HEK293T (cell line): ENCODE results near the gene EDN1.

Experiments used
- CTCF ChIA-PET: fragments of 350-600 bp; formaldehyde crosslinking; extraction: SDS; loops from one replicate; lab custom pipeline; 2021; ENCODE audit warnings: antibody characterized with exemption, inconsistent platforms; lab: Yijun Ruan, JAX
- POLR2A ChIA-PET: fragments of 350-600 bp; formaldehyde crosslinking; extraction: SDS; loops from one replicate; lab custom pipeline; 2020; ENCODE audit warnings: antibody characterized with exemption, inconsistent platforms; lab: Yijun Ruan, JAX
- DNase-seq: peaks from one replicate; pipeline ENCODE4 v3.0.0; 2012; ENCODE audit warnings: mixed read lengths; ENCODE audit errors: extremely low spot score
- ARNT ChIP-seq: fragments of 450-650 bp; IDR thresholded peaks from 2 replicates; pipeline ENCODE4 v1.6.1; 2017; ENCODE audit warnings: mild to moderate bottlenecking
- BHLHE40 ChIP-seq: fragments of 450-650 bp; IDR thresholded peaks from 2 replicates; pipeline ENCODE4 v1.6.1; 2016; ENCODE audit warnings: mild to moderate bottlenecking, moderate library complexity, borderline replicate concordance
- CTBP1 ChIP-seq: fragments of 450-650 bp; IDR thresholded peaks from 2 replicates; pipeline ENCODE4 v1.6.1; 2016; ENCODE audit warnings: borderline replicate concordance
- ELF4 ChIP-seq: fragments of 450-650 bp; IDR thresholded peaks from 2 replicates; pipeline ENCODE4 v1.6.1; 2017; ENCODE audit warnings: antibody characterized with exemption
- FOXA1 ChIP-seq: fragments of 450-650 bp; IDR thresholded peaks from 2 replicates; pipeline ENCODE4 v1.6.1; 2016; ENCODE audit warnings: mild to moderate bottlenecking
- FOXK2 ChIP-seq: fragments of 450-650 bp; IDR thresholded peaks from 2 replicates; pipeline ENCODE4 v1.6.1; 2016; ENCODE audit warnings: mild to moderate bottlenecking
- FOXM1 ChIP-seq: fragments of 450-650 bp; IDR thresholded peaks from 2 replicates; pipeline ENCODE4 v1.6.1; 2017; ENCODE audit warnings: mild to moderate bottlenecking, borderline replicate concordance
- HDGF ChIP-seq: fragments of 450-650 bp; IDR thresholded peaks from 2 replicates; pipeline ENCODE4 v1.6.1; 2017; ENCODE audit warnings: antibody characterized with exemption, borderline replicate concordance
- L3MBTL2 ChIP-seq: fragments of 450-650 bp; conservative IDR thresholded peaks from 2 replicates; pipeline ENCODE4 v1.6.1; 2016; ENCODE audit warnings: mild to moderate bottlenecking
- LEF1 ChIP-seq: fragments of 450-650 bp; IDR thresholded peaks from 2 replicates; pipeline ENCODE4 v1.6.1; 2017; ENCODE audit warnings: mild to moderate bottlenecking, borderline replicate concordance
- NFRKB ChIP-seq: fragments of 450-650 bp; IDR thresholded peaks from 2 replicates; pipeline ENCODE4 v1.6.1; 2016; ENCODE audit warnings: mild to moderate bottlenecking, moderate library complexity
- SP1 ChIP-seq: fragments of 450-650 bp; IDR thresholded peaks from 2 replicates; pipeline ENCODE4 v1.6.1; 2017
- SUZ12 ChIP-seq: fragments of 450-650 bp; IDR thresholded peaks from 2 replicates; pipeline ENCODE4 v1.6.1; 2016; ENCODE audit warnings: mild to moderate bottlenecking
- TARDBP ChIP-seq: fragments of 450-650 bp; IDR thresholded peaks from 2 replicates; pipeline ENCODE4 v1.6.1; 2016
- ZNF384 ChIP-seq: fragments of 450-650 bp; IDR thresholded peaks from 2 replicates; pipeline ENCODE4 v1.6.1; 2016
- TF ChIP-seq, protein P1 (sequence below): fragments of 450-650 bp; IDR thresholded peaks from 2 replicates; pipeline ENCODE4 v1.6.1; 2016

EDN1 gene

DNA sequence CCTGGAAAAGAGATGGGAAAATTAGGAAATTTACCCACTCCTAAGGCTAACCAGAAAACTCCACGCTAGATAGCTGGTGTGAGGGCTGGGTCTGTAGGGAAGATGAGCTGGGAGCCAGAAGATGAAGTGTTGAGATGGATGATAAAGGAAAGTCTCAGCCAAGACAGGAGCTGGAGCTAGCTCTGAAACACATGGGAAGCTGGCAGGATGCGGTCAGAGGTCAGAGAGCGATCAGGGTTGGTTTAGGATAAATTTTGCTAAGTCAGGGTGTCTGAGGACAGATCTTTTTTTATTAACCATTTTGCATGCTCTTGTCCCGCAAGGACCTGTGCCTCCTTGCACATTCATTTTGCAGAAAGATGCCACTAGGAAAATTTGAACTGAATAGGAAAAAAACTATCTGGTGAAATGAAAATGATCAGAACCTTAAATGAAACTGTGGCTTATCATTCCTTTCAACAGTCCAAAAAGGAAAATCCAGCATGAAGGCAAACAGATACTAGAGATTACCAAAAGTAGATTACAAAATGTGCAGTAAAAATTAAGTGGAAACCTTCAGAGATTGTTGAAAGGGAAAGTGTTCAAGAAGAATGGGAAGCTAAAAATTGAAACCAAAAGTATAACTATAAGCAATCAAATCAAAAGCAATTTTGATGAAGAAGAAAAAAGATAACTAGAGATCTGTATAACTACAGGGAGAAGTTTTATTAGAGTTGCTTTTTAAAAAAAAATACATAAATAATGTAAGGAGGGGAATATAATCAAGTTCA lies 10.7 kb upstream of the EDN1 start:
- TF ChIP-seq ZNF384 (no peak), HDGF (no peak), FOXM1 (no peak), FOXA1 (no peak), TARDBP (no peak), ARNT (no peak), L3MBTL2 (no peak), SP1 (no peak), SUZ12 (no peak), CTBP1 (no peak), FOXK2 (no peak), ELF4 (no peak), NFRKB (no peak), BHLHE40 (no peak), LEF1 (no peak)
- TF ChIP-seq, protein P1, sequence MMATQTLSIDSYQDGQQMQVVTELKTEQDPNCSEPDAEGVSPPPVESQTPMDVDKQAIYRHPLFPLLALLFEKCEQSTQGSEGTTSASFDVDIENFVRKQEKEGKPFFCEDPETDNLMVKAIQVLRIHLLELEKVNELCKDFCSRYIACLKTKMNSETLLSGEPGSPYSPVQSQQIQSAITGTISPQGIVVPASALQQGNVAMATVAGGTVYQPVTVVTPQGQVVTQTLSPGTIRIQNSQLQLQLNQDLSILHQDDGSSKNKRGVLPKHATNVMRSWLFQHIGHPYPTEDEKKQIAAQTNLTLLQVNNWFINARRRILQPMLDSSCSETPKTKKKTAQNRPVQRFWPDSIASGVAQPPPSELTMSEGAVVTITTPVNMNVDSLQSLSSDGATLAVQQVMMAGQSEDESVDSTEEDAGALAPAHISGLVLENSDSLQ, result no peak
- ChIA-PET CTCF (interaction anchor here (0.6 to 3.0 kb wide), 4 partner anchors 10 to 696 kb away, joined by 3 to 14 read pairs (median 5); partner anchors contain the start of gene EDN1), POLR2A (no interaction called here)
- no peak for DNase-seq

DNA sequence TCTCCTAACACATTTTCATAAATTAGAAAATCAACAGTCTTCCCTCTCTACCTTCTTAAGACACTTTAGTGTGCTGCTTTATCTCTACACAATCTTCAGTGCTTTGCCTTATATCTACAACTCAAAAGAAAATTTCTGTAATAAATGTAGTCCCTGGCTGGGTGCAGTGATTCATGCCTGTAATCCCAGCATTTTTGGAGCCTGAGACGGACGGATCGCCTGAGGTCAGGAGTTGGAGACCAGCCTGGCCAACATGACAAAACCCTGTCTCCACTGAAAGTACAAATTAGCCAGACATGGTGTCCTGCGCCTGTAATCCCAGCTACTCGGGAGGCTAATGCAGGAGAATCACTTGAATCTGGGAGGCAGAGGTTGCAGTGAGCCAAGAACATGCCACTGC lies 9.7 kb upstream of the EDN1 start:
- POLR2A ChIA-PET, result no interaction called here

DNA sequence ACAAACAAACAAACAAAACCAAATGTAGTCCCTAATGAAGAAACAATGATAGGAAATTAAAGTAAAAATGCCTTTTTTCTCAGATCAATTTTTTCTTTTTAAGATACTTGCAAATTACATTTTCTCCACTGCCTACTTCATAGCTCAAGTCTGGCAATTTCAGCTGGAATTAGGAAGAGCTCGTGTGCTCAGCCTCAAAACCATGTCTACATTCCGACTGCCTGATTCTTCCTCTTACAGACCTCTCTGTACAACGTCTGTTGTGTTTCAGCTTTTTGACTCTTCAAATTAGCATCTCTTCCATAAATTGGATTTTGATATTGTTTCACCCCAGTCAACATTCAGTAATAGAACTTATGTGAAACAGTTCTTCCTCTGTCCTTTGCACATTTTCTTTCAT lies 9.3 kb upstream of the EDN1 start:
- POLR2A ChIA-PET, result no interaction called here
- CTCF ChIA-PET, result interaction anchor here (3.0 kb wide), 1 partner anchor 9 kb away, joined by 14 read pairs; the partner anchor contains the start of gene EDN1
- TF ChIP-seq CTBP1 (no peak), ELF4 (no peak), NFRKB (no peak), TARDBP (no peak), SUZ12 (no peak), BHLHE40 (no peak), HDGF (no peak), ARNT (no peak), SP1 (no peak), FOXA1 (no peak), ZNF384 (no peak), FOXK2 (no peak), FOXM1 (no peak), LEF1 (no peak)
- TF ChIP-seq, protein P1, result no peak
- DNase-seq, result no peak

More for the DNA sequence above, 9.7 kb upstream of the EDN1 start:
- DNase-seq, result no peak
- TF ChIP-seq TARDBP, result no peak
- TF ChIP-seq ARNT, result no peak
- TF ChIP-seq ELF4, result no peak
- TF ChIP-seq FOXK2, result no peak
- no peak for TF ChIP-seq HDGF
- no peak for TF ChIP-seq LEF1
- no peak for TF ChIP-seq BHLHE40
- no peak for TF ChIP-seq SP1
- TF ChIP-seq, protein P1, result no peak
- TF ChIP-seq NFRKB, result no peak
- no peak for TF ChIP-seq CTBP1
- no peak for TF ChIP-seq SUZ12
- TF ChIP-seq L3MBTL2, result no peak
- CTCF ChIA-PET, result interaction anchor here (0.6 to 3.0 kb wide), 2 partner anchors 9 to 697 kb away, joined by 4 to 14 read pairs; partner anchors contain the start of gene EDN1

DNA sequence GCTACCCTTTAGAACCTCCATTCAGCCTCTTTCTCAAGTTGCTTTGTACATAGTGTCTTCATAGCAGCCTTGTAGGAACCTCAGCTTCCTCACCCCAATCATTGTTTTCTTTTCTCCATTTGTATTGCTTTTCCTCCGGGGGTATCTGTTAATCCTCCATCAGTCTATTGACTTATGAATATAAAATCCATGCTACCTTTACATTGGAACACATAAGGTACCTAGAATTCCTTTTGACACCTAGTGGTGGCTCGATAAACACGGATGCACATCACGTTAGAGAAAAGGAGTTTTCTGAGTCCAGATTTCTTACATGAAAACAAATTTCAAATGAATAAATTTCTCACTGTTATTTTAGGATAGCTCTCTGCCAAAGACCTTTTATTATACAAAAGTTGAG lies 6.3 kb upstream of the EDN1 start:
- ChIA-PET POLR2A (no interaction called here), CTCF (no interaction called here)
- TF ChIP-seq ZNF384 (no peak), SUZ12 (no peak), HDGF (no peak), NFRKB (no peak), ARNT (no peak), ELF4 (no peak), SP1 (no peak), FOXM1 (no peak), L3MBTL2 (no peak)
- no peak for DNase-seq

DNA sequence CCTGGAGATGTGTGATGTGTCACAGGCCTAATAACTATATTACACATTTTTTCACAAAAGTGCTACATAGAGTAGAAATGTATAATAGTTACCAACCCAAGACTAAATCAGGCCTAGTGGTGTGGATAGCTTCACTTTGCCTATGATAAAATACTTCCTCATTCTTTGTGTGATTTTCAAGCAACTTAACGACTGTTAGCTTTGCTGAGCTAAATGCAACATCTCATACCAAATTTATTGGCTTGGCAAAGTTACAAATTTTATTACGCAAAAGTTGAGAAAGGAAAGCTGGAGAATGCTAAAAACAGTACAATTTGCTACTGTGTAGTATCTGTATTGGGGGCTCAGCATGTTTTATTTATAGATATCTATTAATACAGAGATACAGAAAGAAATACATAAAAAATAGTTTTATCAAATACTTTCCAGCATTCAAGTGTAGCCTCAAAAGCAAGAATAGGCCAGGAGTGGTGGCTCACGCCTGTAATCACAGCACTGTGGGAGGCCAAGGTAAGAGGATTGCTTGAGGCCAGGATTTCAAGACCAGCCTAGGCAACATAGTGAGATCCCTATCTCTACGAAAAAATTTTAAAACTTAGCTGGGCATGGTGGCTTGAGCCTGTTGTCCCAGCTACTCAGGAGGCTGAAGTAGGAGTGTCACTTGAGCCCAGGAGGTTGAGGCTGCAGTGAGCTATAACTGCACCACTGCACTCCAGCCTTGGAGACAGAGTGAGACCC lies 3.6 kb upstream of the EDN1 start:
- TF ChIP-seq SUZ12 (no peak), ZNF384 (no peak), ARNT (no peak), L3MBTL2 (no peak), FOXA1 (no peak), FOXK2 (no peak), ELF4 (no peak), LEF1 (no peak), CTBP1 (no peak), FOXM1 (no peak), HDGF (no peak), TARDBP (no peak), SP1 (no peak)
- TF ChIP-seq, protein P1, result no peak
- DNase-seq, result no peak
- CTCF ChIA-PET, result interaction anchor here (0.5 to 1.3 kb wide), 9 partner anchors 12 to 915 kb away, joined by 3 to 5 read pairs (median 3); no protein-coding TSS in a partner anchor
- POLR2A ChIA-PET, result no interaction called here
